IMR-90 (cell line): ENCODE results near the gene KCNH2. TPM values are rescaled to one million over a fixed set of nuclear protein-coding genes. Genes with fewer than 3 reads are reported as not detected.

Experiments
- ATAC-seq: fragments of 200-7000 bp; cut with Tn5 transposase; 2 replicates; pipeline ENCODE4 v1.9.1; 2020; ENCODE audit warnings: low read depth, mild to moderate bottlenecking, moderate library complexity
- BruUV-seq: library from RNA; stranded (reverse); fragments of 400-500 nt; replicated peaks from 2 replicates; lab custom pipeline; 2021; lab: Mats Ljungman, UMichigan
- CTCF ChIA-PET: fragments of 300-600 bp; formaldehyde crosslinking; extraction: SDS; loops from one replicate; lab custom pipeline; 2021; ENCODE audit warnings: antibody characterized with exemption; lab: Yijun Ruan, JAX
- POLR2A ChIA-PET: fragments of 300-600 bp; sonication (Branson Sonifier 250); formaldehyde crosslinking; loops from one replicate; lab custom pipeline; 2022; ENCODE audit warnings: antibody characterized with exemption; ENCODE audit not compliant: unreplicated experiment; lab: Charles Lee
- DNase-seq: peaks from one replicate; pipeline ENCODE4 v3.0.0; 2013
- H2AFZ ChIP-seq: replicated peaks from 2 replicates; pipeline ENCODE3; 2013; ENCODE audit warnings: low read length, mild to moderate bottlenecking; ENCODE audit not compliant: poor library complexity
- H2AK5ac ChIP-seq: 2 replicates; pipeline ENCODE4 v1.6.1; 2013; ENCODE audit warnings: low read depth, low read length, inconsistent platforms
- H2AK9ac ChIP-seq: replicated peaks from 2 replicates; pipeline ENCODE3; 2013; ENCODE audit warnings: mild to moderate bottlenecking, low read depth, low read length, moderate library complexity; ENCODE audit not compliant: poor library complexity
- H2BK120ac ChIP-seq: 2 replicates; pipeline ENCODE4 v1.6.1; 2013; ENCODE audit warnings: low read depth, low read length, inconsistent platforms
- H2BK15ac ChIP-seq: 3 replicates; pipeline ENCODE4 v1.6.1; 2013; ENCODE audit warnings: low read depth, low read length, inconsistent platforms
- H2BK20ac ChIP-seq: 2 replicates; pipeline ENCODE4 v1.6.1; 2013; ENCODE audit warnings: low read depth, mild to moderate bottlenecking, inconsistent platforms, low read length, moderate library complexity
- H2BK5ac ChIP-seq: 2 replicates; pipeline ENCODE4 v1.6.1; 2013; ENCODE audit warnings: mild to moderate bottlenecking, low read depth, low read length, inconsistent platforms; ENCODE audit not compliant: poor library complexity, severe bottlenecking
- H3K14ac ChIP-seq: replicated peaks from 2 replicates; pipeline ENCODE4 v1.6.1; 2013; ENCODE audit warnings: low read depth, low read length, inconsistent platforms
- H3K18ac ChIP-seq: 2 replicates; pipeline ENCODE4 v1.6.1; 2013; ENCODE audit warnings: low read depth, low read length, control low read depth
- H3K23ac ChIP-seq: 2 replicates; pipeline ENCODE4 v1.6.1; 2013; ENCODE audit warnings: low read depth, low read length, inconsistent platforms
- H3K27ac ChIP-seq: 2 replicates; pipeline ENCODE4 v1.5.1; 2013; ENCODE audit warnings: mild to moderate bottlenecking, control low read depth, low read length; ENCODE audit not compliant: insufficient read depth
- H3K27me3 ChIP-seq: 2 replicates; pipeline ENCODE4 v1.6.1; 2013; ENCODE audit warnings: low read length; ENCODE audit not compliant: control insufficient read depth, insufficient read depth
- H3K36me3 ChIP-seq: 2 replicates; pipeline ENCODE4 v1.6.1; 2013; ENCODE audit warnings: low read length, mixed read lengths; ENCODE audit not compliant: control insufficient read depth, insufficient read depth
- H3K4ac ChIP-seq: 2 replicates; pipeline ENCODE4 v1.6.1; 2013; ENCODE audit warnings: low read depth, low read length, inconsistent platforms
- H3K4me1 ChIP-seq: 2 replicates; pipeline ENCODE4 v1.6.1; 2013; ENCODE audit warnings: low read length, mixed read lengths; ENCODE audit not compliant: control insufficient read depth, insufficient read depth
- H3K4me2 ChIP-seq: 2 replicates; pipeline ENCODE4 v1.6.1; 2013; ENCODE audit warnings: low read depth, mild to moderate bottlenecking, control low read depth, low read length, moderate library complexity
- H3K4me3 ChIP-seq: 2 replicates; pipeline ENCODE4 v1.5.1; 2013; ENCODE audit warnings: low read depth, mild to moderate bottlenecking, control low read depth, low read length, moderate library complexity; ENCODE audit not compliant: insufficient read depth
- H3K56ac ChIP-seq: 2 replicates; pipeline ENCODE4 v1.6.1; 2013; ENCODE audit warnings: low read length, inconsistent platforms; ENCODE audit not compliant: insufficient read depth; ENCODE audit errors: extremely low read depth
- H3K79me1 ChIP-seq, 2 experiments: 2 replicates each; pipeline ENCODE4 v1.6.1; 2013; ENCODE audit warnings: low read length in 2 of 2, inconsistent platforms in 1 of 2, low read depth in 1 of 2
- H3K9ac ChIP-seq: 2 replicates; pipeline ENCODE4 v1.6.1; 2013; ENCODE audit warnings: low read depth, low read length, control low read depth
- H3K9me1 ChIP-seq: 2 replicates; pipeline ENCODE4 v1.6.1; 2013; ENCODE audit warnings: low read length, inconsistent platforms; ENCODE audit not compliant: insufficient read depth
- H3K9me3 ChIP-seq: 2 replicates; pipeline ENCODE4 v1.6.1; 2013; ENCODE audit warnings: low read length; ENCODE audit not compliant: control insufficient read depth, insufficient read depth
- H4K20me1 ChIP-seq: 2 replicates; pipeline ENCODE4 v1.6.1; 2013; ENCODE audit warnings: low read length, inconsistent platforms; ENCODE audit not compliant: insufficient read depth
- H4K5ac ChIP-seq: 2 replicates; pipeline ENCODE4 v1.6.1; 2013; ENCODE audit warnings: mild to moderate bottlenecking, low read depth, low read length, control low read depth
- H4K8ac ChIP-seq, 2 experiments: 2 replicates each; pipeline ENCODE4 v1.6.1; 2013; ENCODE audit warnings: low read depth in 2 of 2, low read length in 2 of 2, control low read depth in 1 of 2, inconsistent platforms in 1 of 2
- H4K91ac ChIP-seq: 2 replicates; pipeline ENCODE4 v1.6.1; 2013; ENCODE audit warnings: low read depth, low read length, inconsistent platforms; ENCODE audit not compliant: insufficient read depth
- CHD1 ChIP-seq: IDR thresholded peaks from 2 replicates; pipeline ENCODE4 v1.6.1; 2012; ENCODE audit warnings: low read depth, low read length, improper control_type of control experiment
- FOS ChIP-seq: fragments of 150-350 bp; IDR thresholded peaks from 2 replicates; pipeline ENCODE4 v1.6.1; 2016; ENCODE audit warnings: low read depth, low read length
- MAFK ChIP-seq: IDR thresholded peaks from 2 replicates; pipeline ENCODE4 v1.6.1; 2012; ENCODE audit warnings: low read depth, low read length, improper control_type of control experiment
- MXI1 ChIP-seq: IDR thresholded peaks from 2 replicates; pipeline ENCODE4 v1.6.1; 2012; ENCODE audit warnings: low read depth, mild to moderate bottlenecking, low read length, moderate library complexity, borderline replicate concordance
- NFE2L2 ChIP-seq: fragments of 150-350 bp; IDR thresholded peaks from 2 replicates; pipeline ENCODE4 v1.6.1; 2016; ENCODE audit warnings: low read depth, mild to moderate bottlenecking, low read length
- POLR2A ChIP-seq: IDR thresholded peaks from 2 replicates; pipeline ENCODE4 v1.6.1; 2012; ENCODE audit warnings: mild to moderate bottlenecking, low read depth, low read length
- RCOR1 ChIP-seq: IDR thresholded peaks from 2 replicates; pipeline ENCODE4 v1.6.1; 2012; ENCODE audit warnings: mild to moderate bottlenecking, low read length, improper control_type of control experiment; ENCODE audit not compliant: insufficient replicate concordance
- WGBS, 2 experiments: methylation state at CpG; one replicate each; pipeline versions ENCODE4 v1.1.5 to v1.1.7; 2013; ENCODE audit warnings: missing lambda C conversion rate in 2 of 2; ENCODE audit not compliant: insufficient read length in 1 of 2; ENCODE audit errors: extremely low coverage in 2 of 2; 5-methylcytosine and 5-hydroxymethylcytosine counted together
- dilution Hi-C: fragments of 300-500 bp; cut with HindIII; formaldehyde crosslinking; loops from one replicate; pipeline ENCODE4 v1.14.3; 2018; ENCODE audit warnings: low sequenced_read_pairs; ENCODE audit not compliant: unreplicated experiment
- in situ Hi-C: fragments of 300-500 bp; cut with MboI; formaldehyde crosslinking; loops from 3 replicates; pipeline ENCODE4 v1.14.3; 2019; ENCODE audit warnings: low sequenced_read_pairs, inconsistent platforms, mixed read lengths
- intact Hi-C: fragments of 100-400 bp; cut with micrococcal nuclease; formaldehyde crosslinking; loops from 2 replicates; pipeline ENCODE4 v1.10.0; 2022
- polyA plus RNA-seq, 3 experiments: library from polyadenylated mRNA; depleted of rRNA; stranded (reverse); fragments of >200 nt; gene quantifications; 2 replicates each; pipeline ENCODE4 v1.2.3, GENCODE V29; 2012; ENCODE audit warnings: low replicate concordance in 1 of 3
- total RNA-seq: library from RNA; depleted of rRNA; stranded (reverse); fragments of >200 nt; gene quantifications from 2 replicates; pipeline ENCODE4 v1.2.3, GENCODE V29; 2012
- TF ChIP-seq, protein P1 (sequence below): fragments of 150-350 bp; IDR thresholded peaks from 2 replicates; pipeline ENCODE4 v1.6.1; 2017; ENCODE audit warnings: mild to moderate bottlenecking, antibody characterized with exemption, low read length, low read depth
- TF ChIP-seq, protein P2 (sequence below): conservative IDR thresholded peaks from 2 replicates; pipeline ENCODE4 v1.5.1; 2012; ENCODE audit warnings: mild to moderate bottlenecking, low read depth, low read length, improper control_type of control experiment

The KCNH2 gene
- total and polyA plus RNA-seq, 2 of the 4 experiments (the other 2 are of a cell fraction), result 0.90 to 2.1 TPM

DNA sequence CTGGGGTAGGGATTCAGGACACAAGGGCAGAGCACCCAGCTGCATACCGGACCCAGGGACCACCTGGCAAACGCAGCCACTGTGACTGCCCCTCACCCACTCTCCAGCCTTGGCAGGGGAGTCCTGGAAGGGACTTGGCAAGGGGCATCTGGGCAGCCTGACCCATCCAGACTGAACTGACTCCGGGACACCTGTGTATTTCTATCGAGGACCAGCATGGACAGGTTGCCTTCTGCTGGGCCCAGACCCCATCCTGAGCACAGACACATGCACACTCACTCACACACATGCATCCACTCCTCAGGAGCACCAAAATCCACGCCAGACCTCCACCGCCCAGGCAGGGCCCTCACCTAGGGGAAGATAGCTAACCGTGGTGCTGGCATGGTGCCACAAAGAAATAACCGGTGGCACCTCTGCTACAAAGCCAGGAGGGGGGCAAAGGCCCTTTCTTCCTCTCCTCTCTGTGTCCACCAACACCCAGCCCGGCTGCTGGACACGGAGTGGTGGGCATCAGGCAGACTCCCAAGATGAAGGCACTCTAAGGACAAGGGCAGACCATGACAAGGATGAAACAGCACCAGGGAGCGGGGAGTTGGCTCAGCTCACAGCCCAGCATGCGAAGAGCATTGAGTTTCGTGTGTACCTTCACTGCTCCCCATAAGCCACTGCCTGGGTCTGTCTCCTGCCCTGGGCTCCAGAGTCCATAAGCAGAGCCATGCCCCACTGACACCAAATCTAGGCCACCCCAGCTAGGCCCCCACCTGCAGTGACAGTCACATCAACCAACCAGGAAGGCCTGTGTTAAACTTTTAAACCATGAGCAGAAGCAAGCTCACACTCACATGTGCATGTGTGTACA is 35.3 kb downstream of the KCNH2 start:
- no peak for TF ChIP-seq POLR2A
- no peak for TF ChIP-seq NFE2L2
- TF ChIP-seq, protein P1, sequence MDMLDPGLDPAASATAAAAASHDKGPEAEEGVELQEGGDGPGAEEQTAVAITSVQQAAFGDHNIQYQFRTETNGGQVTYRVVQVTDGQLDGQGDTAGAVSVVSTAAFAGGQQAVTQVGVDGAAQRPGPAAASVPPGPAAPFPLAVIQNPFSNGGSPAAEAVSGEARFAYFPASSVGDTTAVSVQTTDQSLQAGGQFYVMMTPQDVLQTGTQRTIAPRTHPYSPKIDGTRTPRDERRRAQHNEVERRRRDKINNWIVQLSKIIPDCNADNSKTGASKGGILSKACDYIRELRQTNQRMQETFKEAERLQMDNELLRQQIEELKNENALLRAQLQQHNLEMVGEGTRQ, result no peak
- TF ChIP-seq FOS, result no peak
- TF ChIP-seq MAFK, result no peak
- no peak for TF ChIP-seq RCOR1
- no peak for TF ChIP-seq MXI1
- no peak for TF ChIP-seq CHD1
- TF ChIP-seq, protein P2, sequence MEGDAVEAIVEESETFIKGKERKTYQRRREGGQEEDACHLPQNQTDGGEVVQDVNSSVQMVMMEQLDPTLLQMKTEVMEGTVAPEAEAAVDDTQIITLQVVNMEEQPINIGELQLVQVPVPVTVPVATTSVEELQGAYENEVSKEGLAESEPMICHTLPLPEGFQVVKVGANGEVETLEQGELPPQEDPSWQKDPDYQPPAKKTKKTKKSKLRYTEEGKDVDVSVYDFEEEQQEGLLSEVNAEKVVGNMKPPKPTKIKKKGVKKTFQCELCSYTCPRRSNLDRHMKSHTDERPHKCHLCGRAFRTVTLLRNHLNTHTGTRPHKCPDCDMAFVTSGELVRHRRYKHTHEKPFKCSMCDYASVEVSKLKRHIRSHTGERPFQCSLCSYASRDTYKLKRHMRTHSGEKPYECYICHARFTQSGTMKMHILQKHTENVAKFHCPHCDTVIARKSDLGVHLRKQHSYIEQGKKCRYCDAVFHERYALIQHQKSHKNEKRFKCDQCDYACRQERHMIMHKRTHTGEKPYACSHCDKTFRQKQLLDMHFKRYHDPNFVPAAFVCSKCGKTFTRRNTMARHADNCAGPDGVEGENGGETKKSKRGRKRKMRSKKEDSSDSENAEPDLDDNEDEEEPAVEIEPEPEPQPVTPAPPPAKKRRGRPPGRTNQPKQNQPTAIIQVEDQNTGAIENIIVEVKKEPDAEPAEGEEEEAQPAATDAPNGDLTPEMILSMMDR, result no peak
- Histone ChIP-seq H3K27me3 (no peaks in the 10 kb centered on the region), H4K20me1 (no peaks in the 10 kb centered on the region), H3K14ac (no peak overlapping the region), H3K4me3 (no peak overlapping the region), H2BK20ac (no peak overlapping the region), H2AK5ac (no peak overlapping the region), H3K9me1 (0 out of 2 replicates have a peak, but pooled peaks cover 3% of the 10 kb centered on the region), H3K4me2 (no peak overlapping the region), H3K79me1 (no peaks in the 10 kb centered on the region), H2BK15ac (no peak overlapping the region), H3K4ac (no peak overlapping the region), H3K56ac (no peak overlapping the region), H3K9me3 (no peaks in the 10 kb centered on the region), H3K4me1 (peaks cover 5% of the 10 kb centered on the region; the same call in 1 of the 2 replicates), H3K18ac (no peak overlapping the region), H2BK5ac (no peak overlapping the region), H3K36me3 (no peaks in the 10 kb centered on the region), H2AFZ (peak overlapping the region; percentile 14), H3K23ac (no peak overlapping the region), H4K91ac (no peak overlapping the region), H4K8ac (no peak overlapping the region), H3K27ac (no peak overlapping the region), H2AK9ac (no peak overlapping the region), H2BK120ac (no peak overlapping the region), H4K5ac (no peak overlapping the region), H3K9ac (no peak overlapping the region)
- intact Hi-C loops (no loop called here), in situ Hi-C loops (no loop called here), dilution Hi-C loops (no loop called here)
- DNase-seq (no peak), ATAC-seq (no peak)
- BruUV-seq, result no TSS peak
- POLR2A ChIA-PET, result no interaction called here
- CTCF ChIA-PET, result no interaction called here
- WGBS, 2 experiments, result 93% methylated on average over 5 of the region's 13 CpGs; no CpG with 5 or more reads in 1 of the 2 experiments
